SK-N-MC (cell line): ENCODE data around the gene RDH11.

Source experiments
- DNase-seq: peaks from one replicate; pipeline ENCODE4 v3.0.0-alpha.2; 2011; ENCODE audit warnings: low read depth, low spot score
- H3K27ac ChIP-seq: fragments of 200-600 bp; sonication (generic); 2 replicates; pipeline ENCODE4 v1.5.1; 2016; ENCODE audit warnings: mixed run types
- H3K36me3 ChIP-seq: fragments of 200-600 bp; sonication (generic); 2 replicates; pipeline ENCODE4 v1.6.1; 2017; ENCODE audit warnings: antibody characterized with exemption, low read length, mixed read lengths; ENCODE audit not compliant: insufficient read depth
- H3K4me3 ChIP-seq: fragments of 200-600 bp; sonication (generic); 2 replicates; pipeline ENCODE4 v1.5.1; 2016
- H3K9ac ChIP-seq: fragments of 200-600 bp; sonication (generic); 2 replicates; pipeline ENCODE4 v1.8.0; 2017; ENCODE audit warnings: mixed run types, mixed read lengths; ENCODE audit not compliant: insufficient read length
- H3K9me3 ChIP-seq: fragments of 200-600 bp; sonication (generic); 2 replicates; pipeline ENCODE4 v1.6.1; 2017; ENCODE audit warnings: low read depth, mild to moderate bottlenecking, antibody characterized with exemption, low read length, moderate library complexity, mixed read lengths
- EZH2 ChIP-seq: fragments of 200-600 bp; sonication (generic); IDR thresholded peaks from one replicate; pipeline ENCODE4 v1.6.1; 2017; ENCODE audit warnings: antibody characterized with exemption
- FOXP2 ChIP-seq: optimal IDR thresholded peaks from 2 replicates; pipeline ENCODE3; 2011; ENCODE audit warnings: mild to moderate bottlenecking, moderate library complexity; ENCODE audit not compliant: insufficient read depth; ENCODE audit errors: extremely low read length, control extremely low read depth
- POLR2AphosphoS5 ChIP-seq: IDR thresholded peaks from 2 replicates; pipeline ENCODE4 v1.6.1; 2012; ENCODE audit warnings: mild to moderate bottlenecking, low read depth, low read length, borderline replicate concordance

RDH11 gene

DNA sequence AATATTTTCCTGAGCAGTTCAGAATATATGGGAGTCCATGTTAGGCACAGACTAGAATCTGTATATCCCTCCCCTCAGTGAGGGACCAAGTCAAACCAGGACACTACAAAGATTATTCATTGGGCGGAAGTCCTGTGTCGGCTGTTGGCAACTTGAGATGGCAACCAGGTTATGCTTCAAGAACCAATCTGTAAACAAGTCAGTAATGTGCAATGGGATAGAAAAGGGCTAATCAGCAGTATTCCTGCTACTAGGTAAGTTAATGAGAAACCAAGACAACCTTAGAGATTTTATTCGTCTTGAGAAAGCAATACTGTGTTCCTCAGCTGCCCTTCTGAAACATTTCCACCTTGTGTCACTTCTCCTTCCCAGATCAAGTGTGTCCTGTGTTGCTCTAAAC lies 49.4 kb downstream of the RDH11 start:
- TF ChIP-seq POLR2AphosphoS5 (no peak), EZH2 (no peak), FOXP2 (no peak)
- no peak for DNase-seq
- H3K9ac ChIP-seq: no peak overlapping the region
- no peak overlapping the region for H3K4me3 ChIP-seq
- no peak overlapping the region for H3K27ac ChIP-seq
- no peaks in the 10 kb centered on the region for H3K9me3 ChIP-seq
- peaks cover 68% of the 10 kb centered on the region for H3K36me3 ChIP-seq

DNA sequence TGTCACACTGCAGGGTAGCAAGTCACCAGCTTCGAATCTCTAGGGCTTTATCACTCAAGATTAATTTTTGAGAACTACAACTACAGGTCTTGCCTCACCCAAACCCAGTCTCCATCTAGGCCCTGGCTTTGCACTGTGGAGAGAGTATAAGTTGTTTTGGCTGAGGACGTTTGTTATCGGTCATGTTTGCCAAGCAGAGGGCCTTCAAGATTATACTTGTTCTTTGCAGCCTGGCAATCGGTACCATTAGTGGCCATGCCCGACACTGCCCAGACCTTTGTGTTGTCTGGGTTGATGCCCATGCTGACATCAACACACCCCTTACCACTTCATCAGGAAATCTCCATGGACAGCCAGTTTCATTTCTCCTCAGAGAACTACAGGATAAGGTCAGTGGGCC lies 50.1 kb downstream of the RDH11 start:
- Histone ChIP-seq H3K36me3 (peaks cover 60% of the 10 kb centered on the region), H3K27ac (no peak overlapping the region), H3K4me3 (no peak overlapping the region), H3K9me3 (no peaks in the 10 kb centered on the region), H3K9ac (no peak overlapping the region)
- TF ChIP-seq EZH2: no peak
- TF ChIP-seq POLR2AphosphoS5: no peak
- TF ChIP-seq FOXP2: no peak
- DNase-seq: no peak

DNA sequence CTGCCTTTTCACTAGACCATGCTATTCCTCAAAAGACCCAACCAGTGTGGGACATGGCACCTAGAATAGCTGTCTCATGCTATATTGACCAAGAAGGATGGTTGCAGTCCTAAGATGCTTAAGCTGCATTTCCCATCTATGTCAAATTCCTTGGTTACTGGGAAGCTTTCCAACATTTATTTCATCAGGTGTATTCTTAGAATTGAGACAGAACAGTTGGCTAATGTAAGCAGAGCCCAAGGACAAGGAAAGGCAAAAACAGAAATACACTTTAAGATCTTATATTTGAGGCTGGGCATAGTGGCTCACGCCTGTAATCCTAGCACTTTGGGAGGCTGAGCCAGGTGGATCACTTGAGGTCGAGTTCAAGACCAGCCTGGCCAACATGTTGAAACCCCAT lies 51.1 kb downstream of the RDH11 start:
- TF ChIP-seq EZH2 (no peak), POLR2AphosphoS5 (no peak), FOXP2 (no peak)
- Histone ChIP-seq H3K9me3 (no peaks in the 10 kb centered on the region), H3K36me3 (peaks cover 50% of the 10 kb centered on the region), H3K27ac (no peak overlapping the region), H3K4me3 (no peak overlapping the region), H3K9ac (no peak overlapping the region)
- DNase-seq: no peak

DNA sequence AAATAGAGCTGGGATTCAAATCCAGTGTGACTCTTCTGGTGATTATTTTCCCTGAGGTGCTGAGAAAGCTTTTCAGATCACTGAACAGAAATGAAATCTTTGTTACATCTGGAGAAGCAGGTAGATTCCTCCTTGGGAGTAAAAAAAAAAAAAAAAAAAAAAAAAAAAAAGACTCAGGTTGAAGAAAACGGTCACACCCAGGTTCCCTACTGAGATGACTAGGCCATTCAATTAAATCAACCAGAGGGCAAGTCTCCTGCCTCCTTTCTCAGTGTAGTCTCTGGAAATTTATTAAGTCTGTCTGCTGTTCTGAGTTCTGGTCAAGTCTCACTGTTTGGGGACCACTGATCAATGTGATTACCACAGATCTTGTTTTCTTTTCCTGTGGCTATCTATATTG lies 51.9 kb downstream of the RDH11 start:
- Histone ChIP-seq H3K9me3 (no peaks in the 10 kb centered on the region), H3K9ac (no peak overlapping the region), H3K27ac (no peak overlapping the region; the same call in 1 of the 2 replicates), H3K36me3 (peaks cover 43% of the 10 kb centered on the region), H3K4me3 (no peak overlapping the region)
- no peak for DNase-seq
- no peak for TF ChIP-seq EZH2
- no peak for TF ChIP-seq FOXP2
- no peak for TF ChIP-seq POLR2AphosphoS5

DNA sequence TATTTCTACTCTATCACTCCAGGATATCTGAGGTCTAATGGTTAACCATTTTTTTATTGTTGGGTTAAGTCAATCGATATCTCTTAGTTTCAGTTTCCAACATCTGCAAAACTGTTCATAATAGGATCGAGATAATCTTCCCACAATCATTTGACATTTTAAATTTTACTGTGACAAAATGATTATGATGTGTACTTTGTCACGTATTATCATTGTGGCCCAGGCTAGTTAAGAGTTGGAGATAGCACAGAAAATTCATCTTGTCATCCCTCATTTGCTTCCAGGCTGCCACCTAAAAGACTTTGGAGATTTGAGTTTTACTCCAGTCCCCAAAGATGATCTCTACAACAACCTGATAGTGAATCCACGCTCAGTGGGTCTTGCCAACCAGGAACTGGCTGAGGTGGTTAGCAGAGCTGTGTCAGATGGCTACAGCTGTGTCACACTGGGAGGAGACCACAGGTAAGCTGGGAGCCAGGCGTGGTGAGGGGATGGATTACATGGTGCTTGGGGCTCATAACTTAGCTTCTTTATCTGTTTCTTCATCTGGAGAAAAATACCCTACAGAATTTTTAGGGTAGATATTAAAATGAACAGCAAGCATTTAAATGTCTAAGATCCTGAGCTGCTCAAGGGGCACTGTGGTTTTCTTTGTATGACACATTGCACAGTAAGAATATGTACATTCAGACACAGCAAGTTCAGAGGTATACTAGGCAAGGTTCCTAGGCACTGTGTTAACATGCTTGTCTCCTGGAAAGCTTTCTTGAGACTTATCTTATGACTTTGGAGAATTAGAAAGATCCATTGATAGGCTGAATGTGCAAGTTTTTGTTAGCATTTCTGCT lies 53.4 kb downstream of the RDH11 start:
- Histone ChIP-seq H3K9me3 (no peaks in the 10 kb centered on the region), H3K9ac (no peak overlapping the region), H3K4me3 (no peak overlapping the region), H3K36me3 (peaks cover 31% of the 10 kb centered on the region), H3K27ac (no peak overlapping the region)
- no peak for DNase-seq
- TF ChIP-seq EZH2: no peak

DNA sequence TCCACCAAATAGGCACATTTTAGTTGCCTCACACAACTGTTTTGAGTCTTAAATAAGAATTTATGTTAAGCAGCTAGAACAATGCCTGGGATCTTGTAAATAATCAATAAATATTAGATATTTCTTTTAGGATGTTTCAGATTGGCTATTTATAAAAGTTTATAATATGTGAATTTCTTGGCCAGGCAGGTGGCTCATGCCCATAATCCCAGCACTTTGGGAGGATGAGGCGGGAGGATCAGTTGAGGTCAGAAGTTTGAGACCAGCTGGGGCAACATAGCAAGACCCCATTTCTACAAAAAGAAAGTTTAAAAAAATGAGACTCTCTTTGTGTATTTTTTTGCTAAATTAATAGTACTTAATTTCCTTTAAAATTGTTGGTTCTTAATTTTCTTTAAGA lies 54.1 kb downstream of the RDH11 start:
- no peak overlapping the region for H3K4me3 ChIP-seq
- no peak overlapping the region for H3K27ac ChIP-seq
- H3K36me3 ChIP-seq: peaks cover 26% of the 10 kb centered on the region
- H3K9me3 ChIP-seq: no peaks in the 10 kb centered on the region
- H3K9ac ChIP-seq: no peak overlapping the region
- TF ChIP-seq FOXP2 (no peak), POLR2AphosphoS5 (no peak), EZH2 (no peak)
- DNase-seq: no peak

DNA sequence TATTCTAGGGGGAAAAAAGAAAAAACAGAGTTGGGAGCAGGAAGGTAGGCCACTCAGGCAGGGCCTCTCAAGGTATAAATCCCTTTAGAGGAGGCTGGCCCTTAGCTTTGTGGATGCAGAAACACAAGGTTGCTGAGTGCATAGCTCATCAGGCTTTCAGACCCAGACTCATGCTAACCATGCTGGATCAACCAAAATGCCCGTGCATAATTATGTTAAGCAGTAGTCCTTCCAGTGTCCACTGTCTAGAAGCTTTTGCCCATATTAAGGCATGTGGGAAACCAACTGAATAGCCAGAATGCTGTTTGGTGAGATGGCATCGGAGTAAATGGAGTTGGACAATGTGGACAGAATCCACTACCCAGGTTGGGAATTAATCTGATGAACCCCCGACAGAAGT lies 56.9 kb downstream of the RDH11 start:
- Histone ChIP-seq H3K36me3 (peaks cover 6% of the 10 kb centered on the region; the same call in 1 of the 2 replicates), H3K4me3 (no peak overlapping the region), H3K9me3 (no peaks in the 10 kb centered on the region), H3K9ac (no peak overlapping the region), H3K27ac (no peak overlapping the region)
- no peak for DNase-seq
- TF ChIP-seq POLR2AphosphoS5 (no peak), EZH2 (no peak), FOXP2 (no peak)

DNA sequence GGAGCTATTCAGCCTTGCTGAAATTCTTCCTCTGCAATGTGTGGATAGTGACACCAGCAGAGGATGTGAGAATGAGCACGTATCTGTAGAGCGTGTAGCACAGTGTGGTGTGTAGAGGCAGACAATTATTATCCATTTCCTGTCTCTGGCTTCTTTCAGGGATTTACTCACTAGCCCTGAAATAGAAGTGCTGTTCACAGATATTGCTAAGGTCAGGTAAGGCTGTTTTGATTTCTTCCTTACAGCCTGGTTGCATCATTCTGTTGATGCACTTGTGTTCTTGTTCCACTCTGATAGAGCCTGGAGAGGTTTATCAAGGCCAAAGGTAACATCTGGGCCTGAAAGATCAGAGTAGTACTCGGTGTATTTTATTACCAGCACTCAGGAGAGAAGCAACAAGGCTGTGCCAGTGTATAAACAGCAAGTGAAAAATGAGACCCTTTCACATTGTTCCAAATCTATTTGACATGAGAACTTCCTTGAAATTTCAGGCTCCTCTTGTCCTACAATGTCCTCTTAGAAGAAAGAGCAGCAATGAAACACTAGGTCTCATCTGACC lies 59.1 kb downstream of the RDH11 start:
- Histone ChIP-seq H3K9me3 (no peaks in the 10 kb centered on the region), H3K4me3 (no peak overlapping the region), H3K9ac (peak overlapping the region; percentile 45), H3K27ac (peak overlapping the region; percentile 60; the same call in 1 of the 2 replicates), H3K36me3 (no peaks in the 10 kb centered on the region)
- no peak for TF ChIP-seq POLR2AphosphoS5
- no peak for TF ChIP-seq EZH2
- TF ChIP-seq FOXP2: no peak
- no peak for DNase-seq

DNA sequence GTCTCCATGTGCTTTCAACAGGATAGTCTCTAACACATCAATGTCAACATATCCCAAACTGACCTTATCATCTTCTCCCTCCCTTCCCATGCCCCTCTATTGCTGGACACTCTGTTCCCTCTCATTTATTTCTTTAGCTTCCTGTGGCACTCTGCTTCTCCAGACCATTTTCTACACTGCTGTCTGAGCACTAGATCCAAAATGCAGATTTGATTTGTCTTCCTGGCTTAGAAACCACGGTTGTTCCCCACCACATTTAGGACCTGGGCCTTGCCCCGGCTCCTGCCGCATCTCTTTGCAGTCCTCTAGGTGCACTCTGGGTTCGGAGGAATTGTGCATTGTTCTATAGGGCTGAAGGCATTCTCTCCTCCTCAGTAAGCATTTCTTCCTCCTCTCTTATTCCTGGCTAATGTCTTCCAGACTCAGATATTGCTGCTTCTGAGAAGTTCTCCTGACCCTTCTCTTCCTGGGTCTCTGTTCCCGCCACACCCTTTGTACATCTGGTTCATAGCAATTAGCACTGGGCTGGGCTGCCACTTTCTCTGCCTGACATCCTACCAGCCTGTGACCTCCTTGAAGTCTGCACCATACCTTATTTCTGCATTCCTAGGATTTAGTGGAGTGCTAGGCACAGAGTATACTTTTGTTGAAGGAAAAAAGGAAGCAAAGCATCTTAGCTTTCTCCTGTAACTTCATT lies 62.0 kb downstream of the RDH11 start:
- Histone ChIP-seq H3K9ac (no peak overlapping the region), H3K36me3 (no peaks in the 10 kb centered on the region)
- TF ChIP-seq EZH2: no peak
- no peak for TF ChIP-seq POLR2AphosphoS5
- TF ChIP-seq FOXP2: no peak

More for the DNA sequence above, 62.0 kb downstream of the RDH11 start:
- no peaks in the 10 kb centered on the region for H3K9me3 ChIP-seq
- DNase-seq: no peak
- no peak overlapping the region for H3K27ac ChIP-seq
- no peak overlapping the region for H3K4me3 ChIP-seq
